ENCODE data around the gene MMP26. TPM values are rescaled to one million over a fixed set of nuclear protein-coding genes. Genes with fewer than 3 reads are reported as not detected.

MMP26 gene
- total RNA-seq, 1 experiment from 2014 or later, result not detected

DNA sequence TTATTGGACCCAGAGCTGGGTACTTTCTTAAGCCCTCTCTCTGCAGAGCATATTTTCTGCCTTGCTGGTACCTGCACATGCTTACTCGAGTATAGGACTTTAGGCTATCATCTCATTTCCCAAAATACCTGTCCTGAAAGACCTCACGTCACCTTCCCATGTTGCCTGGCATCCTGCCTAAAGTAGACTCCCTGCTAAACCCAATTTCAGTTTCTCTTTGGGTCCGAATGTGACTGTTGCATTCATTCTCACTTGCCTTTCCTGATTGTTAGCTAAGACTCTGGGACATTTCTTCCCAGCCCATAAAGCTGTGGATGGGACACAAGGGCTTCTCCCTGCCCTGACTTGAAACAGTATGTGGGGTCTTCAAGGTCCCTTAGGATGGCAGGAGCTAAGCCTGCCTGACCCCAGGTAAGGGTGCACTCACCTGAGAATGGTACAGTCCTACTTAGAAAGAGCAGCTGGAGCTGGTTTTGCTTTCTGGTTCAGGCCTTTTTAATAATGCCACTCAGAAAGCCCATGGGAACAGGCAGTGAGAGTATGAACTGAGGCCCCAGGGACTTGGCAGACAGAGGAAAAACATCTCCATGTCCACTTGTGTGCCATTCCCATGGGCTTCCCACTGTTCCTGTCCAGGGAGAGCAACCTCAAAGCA, 19.8 kb upstream of the MMP26 start:
- Histone ChIP-seq H3K9me3 (ENCODE audit: insufficient read depth, low read depth) (no peaks in the 10 kb centered on the region), H3K36me3 (ENCODE audit: low read depth) (no peaks in the 10 kb centered on the region), H3K27ac (no peak overlapping the region), H4K20me1 (ENCODE audit: insufficient read depth) (no peaks in the 10 kb centered on the region), H3K4me3 (no peak overlapping the region), H3K27me3 (ENCODE audit: insufficient read depth, low read depth) (no peaks in the 10 kb centered on the region), H2AFZ (no peak overlapping the region), H3K4me1 (replicated peaks; ENCODE audit: insufficient read depth) (no peaks in the 10 kb centered on the region), H3K79me2 (ENCODE audit: low read depth) (no peaks in the 10 kb centered on the region), H3K4me2 (no peak overlapping the region), H3K9me2 (ENCODE audit: insufficient read depth) (no peaks in the 10 kb centered on the region), H3F3A (ENCODE audit: insufficient read depth, low read depth) (no peaks in the 10 kb centered on the region)
- intact Hi-C loops (cut with micrococcal nuclease; ENCODE audit: unreplicated experiment), result no loop called here
- no peak for TF ChIP-seq CTCF (conservative IDR thresholded peaks at IDR 0.05)
- no peak for TF ChIP-seq EZH2 (IDR thresholded peaks at IDR 0.05; ENCODE audit: low read depth)
- BruUV-seq (replicated peaks), result no TSS peak
- ChIA-PET POLR2A (ENCODE audit: unreplicated experiment) (no interaction called here), CTCF (no interaction called here)
- no peak for DNase-seq

DNA sequence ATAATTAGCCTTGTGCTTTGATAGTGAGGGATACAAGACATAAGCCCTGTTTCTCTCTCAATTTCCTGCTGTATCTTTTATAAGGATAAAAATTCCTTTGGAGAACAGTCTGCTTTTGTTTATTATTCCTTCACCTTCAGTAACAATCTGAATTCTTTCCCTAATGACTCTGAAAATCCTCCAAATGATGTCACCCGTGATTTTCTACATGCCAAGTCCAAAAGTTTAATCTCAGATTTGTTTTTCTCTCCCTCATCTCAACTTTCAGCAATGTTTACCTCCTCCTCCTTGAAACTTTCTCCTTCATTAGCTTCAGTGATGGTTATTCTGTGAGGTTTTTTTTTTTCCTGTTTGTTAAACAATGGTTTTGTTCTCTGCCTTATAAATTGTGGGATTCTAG, 9.1 kb upstream of the MMP26 start:
- Histone ChIP-seq H3K9me2 (ENCODE audit: insufficient read depth) (no peaks in the 10 kb centered on the region), H3K36me3 (ENCODE audit: low read depth) (no peaks in the 10 kb centered on the region), H3K4me1 (replicated peaks; ENCODE audit: insufficient read depth) (no peaks in the 10 kb centered on the region), H3K79me2 (ENCODE audit: low read depth) (no peaks in the 10 kb centered on the region), H3F3A (ENCODE audit: insufficient read depth, low read depth) (no peaks in the 10 kb centered on the region), H4K20me1 (ENCODE audit: insufficient read depth) (no peaks in the 10 kb centered on the region), H2AFZ (no peak overlapping the region), H3K27ac (no peak overlapping the region), H3K4me2 (no peak overlapping the region), H3K4me3 (no peak overlapping the region), H3K27me3 (ENCODE audit: insufficient read depth, low read depth) (no peaks in the 10 kb centered on the region), H3K9me3 (ENCODE audit: insufficient read depth, low read depth) (no peaks in the 10 kb centered on the region)
- TF ChIP-seq CTCF (conservative IDR thresholded peaks at IDR 0.05) (no peak), EZH2 (IDR thresholded peaks at IDR 0.05; ENCODE audit: low read depth) (no peak)
- POLR2A ChIA-PET (ENCODE audit: unreplicated experiment), result no interaction called here
- CTCF ChIA-PET, result no interaction called here
- no peak for DNase-seq
- intact Hi-C loops (cut with micrococcal nuclease; ENCODE audit: unreplicated experiment), result no loop called here
- BruUV-seq (replicated peaks), result no TSS peak

DNA sequence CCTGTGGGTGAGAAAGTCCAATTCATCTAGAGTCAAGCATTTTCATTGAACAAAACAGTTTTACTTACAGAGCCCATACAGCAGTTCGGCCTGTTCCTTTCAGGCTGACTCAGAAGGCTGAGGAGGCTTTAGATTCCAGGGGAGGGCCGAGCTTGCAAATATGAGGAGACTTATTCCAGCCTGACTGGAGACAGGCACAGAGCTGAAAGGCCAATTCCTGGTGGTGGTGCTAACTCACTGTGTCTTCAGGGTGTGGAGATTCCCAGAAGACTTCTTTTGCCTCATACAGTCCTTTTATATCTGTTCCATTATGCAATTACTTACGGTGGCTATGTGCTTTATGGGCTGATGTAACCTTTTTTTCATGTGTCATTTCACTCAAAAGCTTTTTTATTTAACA, 7.0 kb upstream of the MMP26 start, which contains the start of gene OR51E2:
Gene OR51E2, minus strand, starts transcription at position 269 of the 400 bp plus-strand sequence. CDS start 15,142 bp downstream, outside the sequence.
- H3K79me2 ChIP-seq (ENCODE audit: low read depth), result no peaks in the 10 kb centered on the region
- ChIA-PET POLR2A (ENCODE audit: unreplicated experiment) (no interaction called here), CTCF (no interaction called here)
- no peaks in the 10 kb centered on the region for H3K27me3 ChIP-seq (ENCODE audit: insufficient read depth, low read depth)
- no peaks in the 10 kb centered on the region for H3K9me3 ChIP-seq (ENCODE audit: insufficient read depth, low read depth)
- no peak within 1 kb of the TSS for H3K27ac ChIP-seq
- no peaks in the 10 kb centered on the region for H3K4me1 ChIP-seq (replicated peaks; ENCODE audit: insufficient read depth)
- no TSS peak for BruUV-seq (replicated peaks)
- H3K4me2 ChIP-seq, result no peak within 1 kb of the TSS
- no peak for DNase-seq
- H3F3A ChIP-seq (ENCODE audit: insufficient read depth, low read depth), result no peaks in the 10 kb centered on the region
- H2AFZ ChIP-seq, result no peak within 1 kb of the TSS
- intact Hi-C loops (cut with micrococcal nuclease; ENCODE audit: unreplicated experiment), result no loop called here
- H3K4me3 ChIP-seq, result no peak within 1 kb of the TSS
- H4K20me1 ChIP-seq (ENCODE audit: insufficient read depth), result no peaks in the 10 kb centered on the region
- H3K9me2 ChIP-seq (ENCODE audit: insufficient read depth), result no peaks in the 10 kb centered on the region
- no peak for TF ChIP-seq CTCF (conservative IDR thresholded peaks at IDR 0.05)
- no peak for TF ChIP-seq EZH2 (IDR thresholded peaks at IDR 0.05; ENCODE audit: low read depth)
- H3K36me3 ChIP-seq (ENCODE audit: low read depth), result no peaks in the 10 kb centered on the region

Data from PC-9 (cell line).